HG03025 (cell line): Measurements from ENCODE around the gene BEND6.
"Not testable (repeated sequence)": the region's sequence is repeated elsewhere in the genome, so short reads cannot be mapped to it uniquely, and the experiment has no call there.

Experiments
- ATAC-seq: cut with Tn5 transposase; IDR thresholded peaks from one replicate; pipeline ENCODE4 v1.9.1; 2021; ENCODE audit warnings: mild to moderate bottlenecking, moderate library complexity; ENCODE audit not compliant: unreplicated experiment, low FRiP score

Gene BEND6

DNA sequence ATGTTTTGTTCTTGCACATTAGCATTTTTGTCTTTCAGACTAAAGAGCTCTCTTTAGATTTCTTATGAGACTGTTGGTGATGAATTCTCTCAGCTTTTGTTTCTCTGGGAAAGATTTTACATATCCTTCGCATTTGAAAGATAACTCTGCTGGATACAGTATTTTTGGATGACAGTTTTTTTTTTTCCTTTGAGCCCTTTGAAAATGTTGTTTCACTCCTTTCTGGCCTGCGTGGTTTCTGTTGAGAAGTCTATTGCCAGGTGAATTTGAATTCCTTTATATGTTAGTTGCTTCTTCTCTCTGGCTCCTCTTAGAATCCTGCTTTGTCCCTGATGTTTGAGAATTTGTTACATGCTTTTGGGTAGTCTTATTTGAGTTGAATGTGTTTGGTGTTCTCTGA lies 69.4 kb downstream of the BEND6 start:
- ATAC-seq: no peak

DNA sequence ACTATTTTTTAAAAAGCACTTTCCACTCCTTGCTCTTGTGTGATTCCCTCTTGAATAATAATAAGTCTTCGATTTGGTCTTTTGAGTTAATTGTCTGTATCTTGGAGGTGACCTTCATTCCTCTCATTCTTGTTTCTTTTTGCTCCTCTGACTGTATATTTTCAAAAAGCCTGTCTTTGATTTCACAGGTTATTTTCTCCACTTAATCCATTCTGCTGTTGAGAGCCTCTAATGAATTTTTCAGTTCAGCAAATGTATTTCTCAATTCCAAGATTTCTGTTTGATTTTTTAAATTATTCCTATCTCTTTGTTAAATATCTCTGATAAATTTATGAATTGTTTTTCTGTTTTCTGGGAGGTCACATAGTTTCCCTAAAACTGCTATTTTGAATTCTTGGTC lies 69.9 kb downstream of the BEND6 start:
- no peak for ATAC-seq

DNA sequence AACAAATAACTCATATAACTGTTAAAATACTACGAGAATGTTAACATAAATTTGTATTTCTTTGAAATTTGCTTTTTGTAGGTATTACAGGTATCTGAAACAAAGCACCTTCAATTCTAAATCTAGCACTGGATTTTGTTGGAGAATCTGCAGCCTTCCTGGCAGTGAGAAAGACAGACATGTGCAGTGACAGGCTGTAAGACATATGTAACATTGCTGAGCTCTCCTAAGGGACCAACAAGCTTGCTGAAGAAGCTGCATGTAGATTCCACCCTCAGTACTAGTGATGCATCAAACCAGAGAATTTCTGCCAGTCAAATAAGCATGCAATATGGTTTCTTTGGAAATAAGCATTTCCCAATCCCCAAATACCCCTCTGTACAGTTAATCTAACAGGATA lies 71.1 kb downstream of the BEND6 start:
- no peak for ATAC-seq

DNA sequence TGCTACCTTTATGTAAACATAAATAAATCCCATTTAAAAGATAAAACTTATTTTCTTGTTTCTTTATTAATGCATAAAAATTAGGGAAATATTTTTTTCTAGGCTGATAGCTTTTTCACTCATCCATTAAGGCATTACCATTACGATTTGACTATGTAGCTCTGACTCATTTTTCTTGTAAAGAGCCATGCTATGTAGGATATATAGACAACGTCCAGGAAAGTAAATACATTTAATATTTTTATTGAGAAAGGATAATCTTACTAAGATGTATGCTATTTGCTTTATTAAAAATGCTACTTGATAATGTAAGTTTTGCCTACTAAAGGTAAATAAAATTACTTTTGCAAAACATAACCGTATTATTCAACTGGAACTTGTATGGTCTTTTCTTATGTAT lies 72.4 kb downstream of the BEND6 start:
- ATAC-seq: no peak

DNA sequence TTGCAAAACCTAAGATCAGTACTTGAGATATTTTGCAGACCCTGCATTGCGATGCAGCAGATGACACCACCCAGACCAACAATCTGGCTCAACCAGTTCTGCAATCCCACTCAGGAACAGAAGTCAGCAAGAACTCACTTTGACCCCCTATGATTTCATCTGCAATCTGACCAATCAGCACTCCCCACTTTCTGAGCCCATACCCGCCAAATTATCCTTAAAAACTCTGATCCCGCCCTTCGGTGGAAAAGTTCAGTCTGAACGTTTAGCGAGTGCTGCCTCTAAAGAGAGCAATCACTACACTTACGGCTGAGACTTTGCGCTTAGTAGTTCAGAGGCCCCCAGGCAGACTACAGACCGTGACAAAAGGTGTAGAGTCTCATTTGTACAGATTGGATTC lies 74.3 kb downstream of the BEND6 start:
- no peak for ATAC-seq

DNA sequence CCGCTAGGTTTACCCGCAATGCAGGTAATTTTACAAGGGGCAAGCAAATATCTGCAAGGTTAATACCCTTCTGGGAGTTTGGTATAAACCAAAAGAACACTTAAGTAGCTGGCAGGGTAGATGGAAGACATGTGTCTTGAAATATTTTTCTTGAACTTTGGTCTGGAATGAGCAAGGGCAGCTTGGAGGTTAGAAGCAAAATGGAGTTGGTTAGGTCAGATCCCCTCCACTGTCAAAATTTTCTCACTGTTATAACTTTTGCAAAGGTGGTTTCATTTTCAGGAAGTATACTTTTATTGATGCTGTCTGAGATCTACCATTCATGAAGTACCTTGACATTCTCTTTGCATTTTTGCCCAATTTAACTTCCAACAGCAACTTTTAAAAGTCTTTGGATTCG lies 78.3 kb downstream of the BEND6 start:
- ATAC-seq: no peak

DNA sequence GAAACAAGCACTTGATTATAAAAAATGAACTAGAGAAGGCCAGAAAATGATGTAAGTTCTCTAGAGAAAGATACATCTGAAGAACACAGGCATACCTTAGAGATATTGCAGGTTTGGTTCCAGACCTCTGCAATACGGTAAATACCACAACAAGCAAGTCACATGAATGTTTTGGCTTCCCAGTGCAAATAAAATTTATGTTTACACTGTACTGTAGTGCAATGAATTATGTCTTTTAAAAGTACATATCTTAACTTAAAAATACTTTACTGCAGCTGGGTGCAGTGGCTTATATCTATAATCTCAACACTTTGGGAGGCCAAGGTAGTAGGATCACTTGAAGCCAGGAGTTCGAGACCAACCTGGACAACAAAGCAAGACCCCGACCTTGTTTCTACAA lies 80.6 kb downstream of the BEND6 start:
- no peak for ATAC-seq

DNA sequence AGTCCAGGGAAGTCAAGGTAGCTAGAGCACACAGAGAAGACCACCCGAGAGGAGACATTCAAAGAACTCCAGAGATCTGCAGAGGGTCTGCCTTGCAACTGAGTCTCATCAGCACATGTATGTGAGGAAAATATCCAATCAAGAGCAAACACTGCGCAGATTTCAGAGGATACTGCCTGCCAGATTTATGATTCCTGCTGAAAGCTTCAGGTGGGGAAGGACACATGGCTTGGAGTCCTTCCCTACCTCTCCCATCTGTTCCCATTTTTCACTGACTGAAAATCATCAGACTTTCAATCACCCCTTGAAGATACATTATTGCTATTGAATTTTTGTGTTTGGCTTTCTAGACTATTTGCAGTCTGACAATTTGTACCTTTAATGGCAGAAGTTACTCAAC lies 84.0 kb downstream of the BEND6 start:
- ATAC-seq: no peak

DNA sequence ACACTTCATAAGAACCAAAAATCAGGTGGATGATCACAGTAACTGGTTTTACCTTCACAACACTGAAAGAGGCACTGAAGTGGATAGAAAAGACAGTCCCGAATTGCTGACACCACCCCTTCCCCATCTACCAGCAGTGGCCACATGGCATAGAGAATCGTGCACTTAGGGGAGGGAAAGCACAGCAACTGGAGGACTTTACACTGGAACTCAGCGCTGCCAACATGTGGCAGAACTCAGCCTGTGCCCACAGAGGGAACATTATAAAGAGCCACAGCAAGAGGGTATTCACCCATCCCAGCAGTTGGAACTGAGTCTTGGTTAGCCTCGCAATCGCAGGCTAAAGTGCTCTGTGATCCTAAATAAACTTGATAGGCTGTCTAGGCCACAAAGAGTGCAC lies 85.1 kb downstream of the BEND6 start:
- no peak for ATAC-seq

DNA sequence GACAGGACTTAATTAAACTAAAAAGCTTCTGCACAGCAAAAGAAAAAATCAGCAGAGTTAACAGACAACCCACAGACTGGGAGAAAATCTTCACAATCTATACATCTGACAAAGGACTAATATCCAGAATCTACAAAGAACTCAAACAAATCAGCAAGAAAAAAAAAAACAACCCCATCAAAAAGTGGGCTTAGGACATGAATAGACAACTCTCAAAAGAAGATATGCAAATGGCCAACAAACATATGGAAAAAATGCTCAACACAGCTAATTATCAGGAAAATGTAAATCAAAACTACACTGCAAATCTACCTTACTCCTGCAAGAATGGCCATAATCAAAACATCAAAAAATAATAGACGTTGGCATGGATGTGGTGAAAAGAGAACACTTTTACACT lies 89.2 kb downstream of the BEND6 start:
- ATAC-seq: not testable (repeated sequence)

DNA sequence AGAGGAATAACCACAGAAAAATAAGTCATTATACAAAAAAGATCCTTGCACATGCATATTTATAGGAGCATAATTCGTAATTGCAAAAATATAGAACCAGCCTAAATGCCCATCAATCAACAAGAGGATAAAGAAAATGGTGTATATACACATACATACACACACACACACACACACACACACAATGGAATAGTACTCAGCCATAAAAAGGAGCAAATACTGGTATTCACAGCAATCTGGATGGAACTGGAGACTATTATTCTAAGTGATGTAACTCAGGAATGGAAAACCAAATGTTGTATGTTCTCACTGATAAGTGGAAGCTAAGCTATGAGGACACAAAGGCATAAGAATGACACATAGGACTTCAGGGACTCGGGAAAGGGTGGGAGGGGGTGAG lies 89.7 kb downstream of the BEND6 start:
- ATAC-seq: no peak

DNA sequence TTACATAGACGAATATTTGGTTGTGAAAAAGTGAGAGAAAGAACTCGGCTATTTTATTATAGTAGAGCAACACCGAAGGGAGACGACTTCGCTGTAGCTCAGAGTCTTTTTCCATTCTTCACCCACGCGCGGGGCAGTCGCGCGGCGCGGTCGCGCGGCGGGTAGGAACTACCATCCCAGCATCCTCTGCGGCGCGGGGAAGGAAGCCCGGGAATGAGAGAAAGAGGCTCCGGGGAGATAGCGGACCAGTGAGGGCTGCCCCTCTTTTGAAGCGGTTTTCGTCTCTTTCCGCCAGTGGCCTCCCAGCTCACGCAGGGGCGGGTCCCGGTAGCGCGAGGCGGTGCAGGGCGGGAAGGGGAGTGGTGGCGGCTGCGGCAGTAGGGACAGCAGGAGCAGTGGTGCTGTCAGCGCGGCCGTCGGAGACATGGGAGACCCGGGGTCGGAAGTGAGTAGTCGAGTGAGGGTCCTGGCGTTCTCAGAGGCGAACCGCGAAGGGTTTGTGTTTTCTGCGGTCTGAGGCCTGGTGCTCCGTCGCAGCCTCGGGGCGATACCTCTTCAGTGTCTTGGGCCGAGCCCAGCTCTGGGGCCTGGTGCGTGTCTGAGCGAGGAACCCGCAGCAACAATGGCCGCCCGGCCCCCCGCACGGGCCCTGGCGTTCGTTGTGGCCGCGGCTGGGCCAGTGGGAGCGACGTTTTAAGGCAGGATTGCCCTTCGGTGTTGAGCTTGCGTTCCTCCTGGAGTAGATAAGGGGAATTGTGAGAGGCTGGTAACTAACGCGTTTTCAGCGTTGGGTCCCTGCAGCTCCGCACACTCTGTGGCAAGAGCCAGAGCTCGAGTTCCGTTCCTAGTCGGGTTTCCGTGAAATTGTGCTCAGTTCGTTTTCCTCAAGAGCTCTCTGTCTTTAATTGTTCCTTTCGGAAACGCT lies 91.7 kb downstream of the BEND6 start, which contains the start of gene KIAA1586:
TSS of gene KIAA1586 (plus strand) at position 362 of the 925 bp plus-strand sequence. CDS start at position 425, 63 bp downstream.
- ATAC-seq: peak; percentile 96

DNA sequence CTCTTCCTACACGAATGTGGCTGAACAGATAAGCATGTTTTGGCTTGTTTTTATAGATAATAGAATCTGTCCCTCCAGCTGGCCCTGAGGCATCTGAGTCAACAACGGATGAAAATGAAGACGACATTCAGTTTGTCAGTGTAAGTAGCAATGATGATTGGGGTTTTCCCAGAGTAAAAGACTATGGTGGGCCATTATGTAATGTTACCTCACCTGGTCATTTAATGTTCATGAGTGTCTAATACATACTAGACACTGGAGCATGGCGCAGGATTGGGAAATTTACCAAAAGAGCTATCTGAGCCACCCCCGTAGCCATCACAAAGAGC lies 92.3 kb downstream of the BEND6 start:
- ATAC-seq: peak; percentile 19

DNA sequence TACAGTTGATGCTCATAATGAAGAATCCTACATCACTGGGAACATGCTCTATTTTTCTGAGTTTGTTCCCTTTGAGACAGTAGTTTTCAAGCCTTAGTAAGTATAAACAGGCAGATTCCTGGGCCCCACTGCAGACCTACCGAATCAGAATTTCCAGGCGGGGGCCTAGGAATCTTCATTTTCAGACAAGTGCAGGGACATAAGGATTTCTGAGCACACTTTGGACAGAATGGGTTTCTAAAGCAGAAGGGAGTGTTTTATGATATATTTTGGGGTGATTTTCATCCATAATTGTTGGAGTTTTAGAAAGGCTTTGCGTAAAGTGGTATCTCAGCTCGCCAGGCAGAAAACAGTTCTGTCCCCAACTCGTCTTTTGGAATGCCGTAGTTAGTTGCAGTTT lies 93.0 kb downstream of the BEND6 start:
- not testable (repeated sequence) for ATAC-seq

DNA sequence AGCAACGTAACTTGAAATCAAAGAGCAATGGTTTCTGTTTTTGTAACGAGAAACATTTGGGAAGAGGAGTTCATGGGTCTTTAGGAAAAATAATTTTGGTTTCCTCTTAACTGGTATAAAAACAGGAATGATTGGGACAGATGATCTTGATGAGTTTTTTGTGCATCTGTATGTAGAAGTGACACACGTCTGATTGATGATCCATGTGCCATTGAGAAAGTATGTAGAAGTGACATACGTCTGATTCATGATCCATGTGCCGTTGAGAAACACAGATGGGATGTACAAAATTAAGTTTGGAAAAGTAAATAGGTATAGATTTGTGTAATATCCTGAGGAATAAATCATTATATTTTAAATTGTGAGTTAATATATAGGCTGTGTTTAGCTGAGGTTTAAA lies 93.7 kb downstream of the BEND6 start:
- no peak for ATAC-seq

DNA sequence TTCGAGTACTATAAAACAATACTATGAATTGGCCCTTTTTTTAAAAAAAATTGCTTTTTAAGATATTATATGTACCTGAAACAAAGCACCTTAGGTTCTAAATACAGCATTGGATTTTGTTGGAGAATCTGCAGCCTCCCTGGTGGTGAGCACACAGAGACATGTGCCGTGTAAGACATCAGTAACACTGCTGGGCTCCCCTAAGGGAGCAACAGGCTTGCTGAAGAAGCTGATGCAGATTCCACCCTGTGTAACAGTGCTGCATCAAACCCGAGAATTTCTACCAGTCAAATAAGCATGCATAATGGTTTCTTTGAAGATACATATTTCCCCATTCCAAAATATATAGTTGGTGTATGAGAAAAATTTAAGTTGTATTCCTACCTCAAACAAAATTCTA lies 108.9 kb downstream of the BEND6 start:
- ATAC-seq: no peak

DNA sequence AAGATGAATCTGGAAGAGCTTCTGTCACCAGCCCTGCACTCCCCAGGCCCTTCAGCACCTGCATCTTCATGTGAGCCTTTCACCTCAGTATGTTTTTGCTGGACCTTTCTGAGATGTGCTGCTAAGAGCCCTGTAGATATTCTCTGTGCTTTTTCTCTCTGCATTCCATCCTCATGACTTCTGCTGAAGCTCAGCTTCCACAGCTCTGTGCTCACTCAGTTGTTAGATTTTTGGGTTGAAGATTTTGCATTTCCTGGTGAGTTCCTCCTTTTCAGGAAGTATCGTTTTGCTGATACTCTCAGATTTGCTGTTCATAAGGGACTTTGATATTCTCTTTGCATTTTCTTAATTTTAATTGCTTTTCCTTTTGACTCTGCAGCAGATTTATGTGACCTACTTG lies 109.9 kb downstream of the BEND6 start:
- no peak for ATAC-seq

DNA sequence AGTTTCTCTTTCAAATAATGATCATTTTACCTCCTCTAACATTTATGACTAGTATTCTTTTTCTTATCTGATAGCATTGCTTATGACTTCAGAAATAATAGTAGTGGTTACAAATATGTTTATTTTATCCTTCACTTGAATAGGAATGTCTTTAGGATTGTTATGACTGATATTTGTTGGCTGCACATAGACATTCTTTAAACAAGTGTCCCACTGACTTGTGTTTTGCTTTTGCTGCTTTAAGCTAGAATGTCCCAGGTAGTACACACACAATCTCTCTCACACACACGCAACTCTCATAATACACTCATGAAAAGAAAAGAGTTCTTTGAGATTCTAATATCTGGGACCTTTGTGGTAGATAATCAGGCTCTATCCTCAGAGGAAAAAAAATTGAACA lies 113.2 kb downstream of the BEND6 start:
- no peak for ATAC-seq

DNA sequence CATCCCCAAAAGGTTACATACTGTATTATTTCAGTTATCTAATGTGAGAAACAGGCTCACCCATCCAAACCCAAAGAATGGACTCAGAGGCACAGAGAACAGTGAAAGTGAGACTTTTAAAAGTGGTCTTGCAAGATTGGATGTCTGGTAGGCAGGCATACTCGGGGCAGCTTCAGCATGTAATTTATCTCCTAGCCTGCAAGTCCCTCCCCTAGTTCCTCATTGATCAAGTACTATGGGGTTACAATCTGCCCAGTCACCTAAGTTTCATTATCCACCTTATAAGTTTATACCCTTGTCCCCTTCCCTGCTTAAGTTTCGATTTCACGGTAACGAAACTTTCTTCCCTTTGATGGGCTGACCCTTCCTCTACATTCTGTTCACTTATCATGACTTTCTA lies 114.3 kb downstream of the BEND6 start:
- ATAC-seq: no peak

DNA sequence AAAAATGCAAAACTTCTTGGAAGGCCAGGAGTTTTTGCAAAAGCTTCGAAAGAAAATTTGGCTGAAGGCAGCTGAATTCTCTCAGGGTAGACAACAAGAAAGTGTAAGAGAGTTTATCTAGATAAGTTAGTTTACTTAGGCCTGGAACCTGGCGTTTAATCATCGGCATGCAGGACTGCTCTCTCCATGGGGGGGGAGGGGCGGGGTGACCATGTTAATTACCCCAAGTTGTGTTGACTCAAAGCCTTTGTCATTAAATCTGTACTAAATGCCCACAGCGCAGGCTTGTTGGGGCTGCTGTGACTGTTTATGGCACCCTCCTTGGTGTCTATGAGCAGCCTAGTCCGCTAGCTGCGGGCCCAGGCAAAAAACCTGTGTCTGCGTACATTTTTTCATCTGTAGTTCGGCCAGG lies 115.0 kb downstream of the BEND6 start:
- no peak for ATAC-seq

DNA sequence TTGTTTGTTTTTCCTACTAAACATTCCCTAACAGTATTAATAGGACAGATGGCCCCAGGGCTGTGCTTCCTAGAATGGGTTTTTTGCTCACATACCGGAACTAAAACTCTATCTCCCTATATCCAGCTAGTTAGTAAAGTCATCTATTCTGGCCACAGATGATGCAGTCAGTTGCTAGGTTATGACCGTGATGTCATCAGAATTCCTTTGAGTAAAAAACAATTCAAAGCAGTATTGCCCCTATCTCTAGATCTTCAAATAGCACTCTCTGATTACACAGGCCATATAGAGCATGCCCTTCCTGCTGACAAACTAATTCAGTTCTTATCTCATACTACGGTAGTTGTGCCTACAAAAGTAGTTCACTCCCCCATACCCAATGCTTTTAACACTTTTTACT lies 117.2 kb downstream of the BEND6 start:
- no peak for ATAC-seq

DNA sequence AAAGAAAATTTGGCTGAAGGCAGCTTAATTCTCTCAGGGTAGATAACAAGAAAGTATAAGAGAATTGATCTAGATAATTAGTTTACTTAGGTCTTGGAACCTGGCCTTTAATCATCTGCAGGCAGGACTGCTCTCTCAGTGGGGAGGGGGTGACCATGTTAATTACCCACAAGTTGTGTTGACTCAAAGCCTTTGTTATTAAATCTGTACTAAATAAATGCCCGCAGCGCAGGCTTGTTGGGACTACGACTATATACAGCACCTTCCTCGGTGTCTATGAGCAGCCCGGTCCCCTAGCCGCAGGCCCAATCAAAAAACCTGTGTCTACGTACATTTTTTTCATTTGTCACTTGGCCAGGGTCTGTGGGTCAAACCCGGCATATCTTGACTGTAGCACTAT lies 119.5 kb downstream of the BEND6 start:
- ATAC-seq: no peak

DNA sequence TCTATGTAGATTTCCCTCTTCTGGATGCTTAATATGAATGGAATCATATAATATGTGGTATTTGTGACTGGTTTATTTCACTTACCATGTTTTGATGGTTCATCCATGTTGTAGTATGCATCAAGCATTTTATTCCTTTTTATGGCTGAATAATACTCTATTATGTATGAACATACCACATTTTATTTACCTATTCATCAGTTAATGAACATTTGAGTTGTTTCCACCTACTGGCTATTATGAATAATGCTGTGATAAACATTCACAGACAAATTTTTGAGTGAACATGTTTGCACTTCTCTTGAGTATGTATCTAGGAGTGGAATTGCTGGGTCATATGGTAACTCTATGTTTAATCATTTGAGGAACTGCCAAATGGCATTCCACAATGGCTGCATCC lies 120.2 kb downstream of the BEND6 start:
- ATAC-seq: no peak
